DMS 273 (cell line): Measurements from ENCODE around the gene IDUA.
"Not testable (repeated sequence)": the region's sequence is repeated elsewhere in the genome, so short reads cannot be mapped to it uniquely, and the experiment has no call there.

Experiments
- DNase-seq: peaks from one replicate; lab custom pipeline; 2025; ENCODE audit not compliant: unreplicated experiment; lab: John Stamatoyannopoulos, UW

IDUA gene

DNA sequence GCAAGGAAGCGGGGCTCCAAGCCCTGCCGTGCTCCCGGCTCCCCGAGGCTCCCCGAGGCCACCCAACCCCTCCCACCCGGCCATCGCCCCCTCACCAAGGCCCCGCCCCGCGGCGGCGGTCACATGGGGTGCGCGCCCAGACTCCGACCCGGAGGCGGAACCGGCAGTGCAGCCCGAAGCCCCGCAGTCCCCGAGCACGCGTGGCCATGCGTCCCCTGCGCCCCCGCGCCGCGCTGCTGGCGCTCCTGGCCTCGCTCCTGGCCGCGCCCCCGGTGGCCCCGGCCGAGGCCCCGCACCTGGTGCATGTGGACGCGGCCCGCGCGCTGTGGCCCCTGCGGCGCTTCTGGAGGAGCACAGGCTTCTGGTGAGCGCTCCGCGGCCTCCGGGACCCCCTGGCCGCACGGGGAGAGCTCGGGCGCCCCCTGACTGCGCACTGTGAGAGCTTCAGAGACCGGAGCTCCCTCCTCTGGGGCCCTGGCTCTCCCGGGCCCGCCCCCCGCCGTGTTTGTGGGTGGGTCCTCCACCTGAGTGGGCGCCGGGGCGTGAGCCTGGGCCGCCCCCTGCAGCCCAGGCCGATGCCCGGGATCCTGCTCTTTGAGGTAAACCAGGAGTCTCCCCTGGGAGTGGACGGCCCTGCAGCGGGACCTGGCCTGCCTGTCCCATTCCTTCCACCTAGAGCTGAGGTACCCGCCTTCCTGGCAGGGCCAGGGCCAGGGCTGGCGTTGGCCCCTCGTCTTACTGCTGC lies at the start of gene IDUA:
Gene IDUA, plus strand, starts transcription at position 166 of the 745 bp plus-strand sequence. Its CDS starts 41 bp downstream, at position 207.
- peak; percentile 78 for DNase-seq

DNA sequence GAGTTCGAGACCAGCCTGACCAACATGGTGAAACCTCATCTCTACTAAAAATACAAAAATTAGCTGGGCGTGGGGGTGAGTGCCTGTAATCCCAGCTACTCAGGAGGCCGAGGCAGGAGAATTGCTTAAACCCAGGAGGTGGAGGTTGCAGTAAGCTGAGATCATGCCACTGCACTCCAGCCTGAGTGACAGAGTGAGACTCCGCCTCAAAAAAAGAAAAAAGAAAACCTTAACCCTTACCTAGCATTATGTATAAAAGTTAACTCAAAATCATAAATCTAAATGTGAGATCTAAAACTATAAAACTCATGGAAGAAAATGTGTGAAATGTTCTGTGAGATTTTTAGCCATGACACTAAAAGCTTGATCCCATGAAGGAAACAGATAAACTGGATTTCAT lies 47.3 kb upstream of the IDUA start:
- not testable (repeated sequence) for DNase-seq

DNA sequence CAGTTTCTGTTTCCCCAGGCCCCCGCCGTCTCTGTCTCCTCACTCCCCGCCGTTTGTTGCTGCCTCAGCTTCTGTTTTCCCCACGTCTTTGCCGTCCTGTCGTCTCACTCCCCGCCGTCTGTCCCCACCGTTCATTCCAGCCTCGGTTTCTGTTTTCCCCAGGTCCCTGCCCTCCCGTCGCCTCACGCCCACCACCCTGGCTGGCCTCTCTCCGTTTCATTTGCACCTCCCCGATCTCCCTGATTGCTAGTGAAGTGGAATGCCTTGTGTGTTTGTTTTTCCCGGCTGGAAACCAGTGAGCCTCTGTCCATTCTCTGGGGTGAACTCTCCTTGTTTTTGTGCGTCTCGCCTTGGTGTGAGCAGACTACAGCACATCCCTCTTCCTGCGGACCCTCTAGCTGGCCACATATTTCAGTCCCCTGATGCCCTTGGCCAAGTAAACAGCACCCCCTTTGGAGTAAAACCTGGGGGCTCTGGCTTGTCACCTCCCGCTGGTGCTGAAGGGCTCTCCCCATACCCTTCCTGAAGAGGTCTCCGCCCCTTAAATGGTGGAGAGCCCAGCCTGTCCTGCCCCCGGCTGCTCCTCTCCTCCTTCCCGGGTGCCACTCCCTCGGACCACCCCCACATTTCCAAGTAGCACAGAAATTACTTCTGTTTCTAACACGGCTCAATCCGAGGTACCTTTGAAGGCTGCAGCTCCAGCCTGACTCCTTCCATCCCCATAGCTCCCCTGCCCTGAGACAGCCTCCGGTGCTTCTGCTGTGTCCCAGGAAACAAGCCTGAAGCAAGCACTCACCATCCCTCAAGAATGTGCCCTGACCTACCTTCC lies 41.4 kb upstream of the IDUA start:
- no peak for DNase-seq

DNA sequence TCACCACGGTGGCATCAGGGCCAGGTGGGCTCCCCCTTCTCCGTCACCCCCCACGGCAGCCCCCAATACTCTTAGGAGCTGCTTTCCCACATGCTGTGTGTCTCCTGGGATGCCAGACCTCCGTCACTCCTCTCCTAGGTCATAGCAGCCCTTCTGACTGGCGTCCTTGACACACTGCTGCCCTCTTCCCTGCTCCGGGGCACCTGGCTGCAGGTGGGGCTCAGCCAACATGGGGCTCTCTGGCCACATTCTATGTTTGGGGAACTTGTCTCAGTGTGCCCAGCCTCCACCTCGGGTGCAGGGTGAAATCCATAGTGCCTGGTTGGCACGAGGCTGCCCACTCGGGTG lies 40.8 kb upstream of the IDUA start:
- DNase-seq = no peak

DNA sequence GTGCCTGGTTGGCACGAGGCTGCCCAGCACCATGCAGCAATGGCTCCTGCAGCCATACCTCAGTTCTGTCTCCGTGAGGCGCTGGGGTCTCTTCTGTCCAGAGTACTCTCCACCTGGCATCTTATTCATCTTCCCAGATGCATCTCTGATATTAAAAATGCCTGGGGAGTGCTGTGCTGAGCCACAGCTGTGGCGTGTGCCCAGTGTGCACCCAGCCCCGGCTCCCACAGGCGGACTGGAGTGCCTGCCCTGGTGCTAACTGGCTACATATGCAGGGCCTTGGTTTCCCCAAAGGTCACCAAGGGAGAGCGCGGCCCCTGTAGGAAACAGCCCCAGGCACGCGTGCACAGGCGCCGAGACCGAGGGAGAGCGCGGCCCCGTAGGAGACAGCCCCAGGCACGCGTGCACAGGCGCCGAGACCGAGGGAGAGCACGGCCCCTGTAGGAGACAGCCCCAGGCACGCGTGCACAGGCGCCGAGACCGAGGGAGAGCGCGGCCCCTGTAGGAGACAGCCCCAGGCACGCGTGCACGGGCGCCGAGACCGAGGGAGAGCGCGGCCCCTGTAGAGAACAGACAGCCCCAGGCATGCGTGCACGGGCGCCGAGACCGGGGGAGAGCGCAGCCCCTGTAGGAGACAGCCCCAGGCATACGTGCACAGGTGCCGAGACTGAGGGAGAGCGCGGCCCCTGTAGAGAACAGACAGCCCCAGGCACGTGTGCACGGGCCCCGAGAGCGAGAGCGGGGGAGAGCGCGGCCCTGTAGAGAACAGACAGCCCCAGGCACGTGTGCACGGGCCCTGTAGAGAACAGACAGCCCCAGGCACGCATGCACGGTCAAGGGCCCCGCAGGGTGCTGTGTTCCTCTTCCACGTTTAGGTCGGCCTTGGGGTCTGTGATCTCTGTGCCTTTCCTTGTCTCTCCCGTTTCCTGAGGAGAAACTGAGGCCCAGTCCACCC lies 40.0 kb upstream of the IDUA start:
- DNase-seq = no peak

DNA sequence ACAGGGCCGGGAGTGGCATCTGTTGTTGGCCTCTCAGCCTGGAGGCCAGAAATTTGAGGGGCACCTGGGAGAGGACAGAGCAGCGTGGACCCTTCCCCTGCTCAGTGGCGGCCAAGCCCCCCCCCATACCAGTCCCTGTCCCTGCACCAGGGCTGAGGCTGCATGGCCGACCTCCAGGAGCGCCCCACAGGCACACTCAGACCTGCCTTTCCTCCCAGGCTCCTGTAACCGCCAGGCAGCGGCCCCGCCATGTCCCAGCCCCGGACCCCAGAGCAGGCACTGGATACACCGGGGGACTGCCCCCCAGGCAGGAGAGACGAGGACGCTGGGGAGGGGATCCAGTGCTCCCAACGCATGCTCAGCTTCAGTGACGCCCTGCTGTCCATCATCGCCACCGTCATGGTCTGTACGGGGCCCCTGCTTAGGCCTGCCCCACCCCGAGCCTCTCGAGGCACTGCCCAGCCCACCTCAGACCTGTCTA lies 39.3 kb upstream of the IDUA start:
- DNase-seq = no peak

DNA sequence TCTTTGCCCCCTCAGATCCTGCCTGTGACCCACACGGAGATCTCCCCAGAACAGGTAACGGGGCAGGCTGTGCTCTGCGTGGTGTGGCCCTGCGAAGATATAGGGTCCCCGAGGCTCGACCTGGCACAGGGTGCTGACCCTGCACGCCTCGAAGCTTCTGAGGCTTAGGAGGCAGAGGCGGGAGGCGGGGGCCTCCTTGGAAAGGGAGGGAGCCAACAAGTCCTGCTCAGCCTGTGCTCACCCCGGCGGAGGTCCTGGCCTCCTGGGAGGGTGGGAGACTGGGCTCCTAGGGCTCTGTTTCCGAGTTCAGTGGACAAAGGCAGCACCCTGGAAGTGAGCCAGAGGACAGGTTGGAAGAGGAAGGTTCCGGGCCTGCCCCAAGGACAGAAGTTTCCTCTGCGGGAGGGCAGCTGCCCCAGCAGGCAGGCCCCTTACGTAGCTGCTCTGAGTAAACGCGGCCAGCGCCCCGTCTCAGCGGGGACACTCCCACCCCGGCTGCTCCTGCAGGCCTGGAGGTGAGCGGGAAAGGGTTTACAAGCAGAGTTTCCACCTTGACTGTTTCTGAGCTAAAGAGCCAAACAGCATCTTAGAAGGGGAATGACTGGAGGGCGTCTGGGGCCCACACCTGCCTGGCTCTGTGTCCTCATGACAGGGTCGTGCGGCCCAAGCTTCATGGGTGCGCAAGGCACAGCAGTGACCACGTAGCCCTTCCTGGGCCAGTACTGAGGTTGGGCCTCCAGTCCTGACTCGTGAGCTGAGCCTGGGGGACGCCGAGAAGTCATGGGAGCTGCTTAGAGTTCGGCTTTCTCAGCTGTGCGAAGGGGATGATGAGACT lies 38.5 kb upstream of the IDUA start:
- DNase-seq = no peak

DNA sequence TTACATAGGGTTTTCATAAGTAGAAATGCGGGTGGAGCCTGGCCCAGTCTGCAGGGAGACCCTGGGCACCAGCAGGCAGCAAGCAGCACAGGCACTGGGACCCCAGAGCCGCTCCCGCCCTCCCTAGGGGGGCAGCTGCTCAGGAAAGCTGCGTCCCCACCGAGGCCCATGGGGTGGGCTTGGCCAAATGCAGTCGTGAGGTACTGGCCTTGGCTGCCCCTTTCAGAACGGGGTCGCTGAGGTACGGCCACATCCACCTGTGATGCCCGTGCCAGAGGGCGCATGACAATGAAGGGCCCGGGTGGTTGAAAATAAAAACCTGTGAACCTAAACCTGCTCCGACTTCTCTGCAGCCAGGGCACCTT lies 37.9 kb upstream of the IDUA start:
- DNase-seq = no peak

DNA sequence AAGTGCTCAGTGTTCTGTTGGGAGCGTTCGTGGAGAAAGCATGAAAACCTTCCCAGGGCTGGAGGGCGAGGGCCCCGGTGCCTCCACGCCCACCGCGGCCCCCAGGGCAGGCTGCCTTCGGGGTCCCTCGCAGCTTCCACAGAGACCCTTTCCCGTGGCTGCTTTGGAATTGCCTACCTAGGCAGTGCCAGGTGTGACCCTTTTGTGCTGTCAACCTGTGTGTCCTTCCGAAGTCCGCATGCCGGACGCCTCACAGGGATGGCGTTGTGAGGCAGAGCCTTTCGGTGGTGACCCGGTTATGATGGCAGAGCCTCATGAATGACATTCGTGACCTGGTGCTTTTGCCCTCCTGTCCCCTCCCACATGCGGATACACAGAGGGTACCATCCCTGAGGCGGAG lies 37.2 kb upstream of the IDUA start:
- no peak for DNase-seq

DNA sequence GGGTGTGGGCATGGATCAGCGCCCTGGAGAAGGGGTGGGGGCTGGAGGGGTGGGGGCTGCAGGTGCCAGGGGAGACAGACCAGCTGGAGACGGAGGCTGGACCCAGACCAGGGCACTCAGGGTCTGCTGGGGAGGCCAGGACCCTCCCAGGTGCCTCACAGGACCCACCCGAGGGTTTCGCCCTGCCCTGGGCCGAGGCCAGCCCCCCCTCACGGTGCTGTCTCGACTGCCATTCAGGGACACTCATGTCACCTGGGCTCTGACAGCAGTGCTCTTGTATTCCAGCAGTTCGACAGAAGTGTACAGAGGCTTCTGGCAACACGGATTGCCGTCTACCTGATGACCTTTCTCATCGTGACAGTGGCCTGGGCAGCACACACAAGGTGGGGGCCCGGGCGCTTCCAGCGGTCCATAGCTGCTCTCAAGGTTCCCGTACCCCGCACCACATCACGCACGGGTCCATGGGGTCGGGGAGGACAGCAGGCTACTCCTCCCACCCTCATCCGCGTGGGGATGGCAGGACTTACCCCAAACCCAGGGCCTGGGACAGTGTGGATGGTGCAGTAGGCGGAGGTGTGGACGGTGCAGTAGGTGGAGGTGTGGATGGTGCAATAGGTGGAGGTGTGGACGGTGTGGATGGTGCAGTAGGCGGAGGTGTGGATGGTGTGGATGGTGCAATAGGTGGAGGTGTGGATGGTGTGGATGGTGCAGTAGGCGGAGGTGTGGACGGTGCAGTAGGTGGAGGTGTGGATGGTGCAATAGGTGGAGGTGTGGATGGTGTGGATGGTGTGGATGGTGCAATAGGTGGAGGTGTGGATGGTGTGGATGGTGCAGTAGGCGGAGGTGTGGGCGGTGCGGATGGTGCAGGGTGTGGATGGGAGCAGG lies 36.5 kb upstream of the IDUA start:
- DNase-seq = no peak

DNA sequence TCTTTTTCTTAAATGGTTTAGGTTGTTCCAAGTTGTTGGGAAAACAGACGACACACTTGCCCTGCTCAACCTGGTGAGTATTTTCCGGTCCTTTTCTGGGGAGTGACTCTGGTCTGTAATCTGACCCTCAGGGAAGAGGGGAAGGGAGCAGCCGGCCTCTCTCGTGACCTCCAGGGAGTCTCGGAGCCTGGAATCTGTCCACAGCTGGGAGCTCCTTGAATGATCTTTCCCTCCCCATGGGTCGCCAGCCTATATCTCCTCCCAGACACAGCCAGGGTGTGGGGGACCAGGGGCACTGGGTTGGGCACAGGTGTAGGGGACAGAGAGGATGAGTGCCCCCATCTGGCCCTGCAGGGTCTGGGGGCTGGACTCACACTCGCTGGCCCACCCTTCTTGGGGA lies 35.7 kb upstream of the IDUA start:
- no peak for DNase-seq

DNA sequence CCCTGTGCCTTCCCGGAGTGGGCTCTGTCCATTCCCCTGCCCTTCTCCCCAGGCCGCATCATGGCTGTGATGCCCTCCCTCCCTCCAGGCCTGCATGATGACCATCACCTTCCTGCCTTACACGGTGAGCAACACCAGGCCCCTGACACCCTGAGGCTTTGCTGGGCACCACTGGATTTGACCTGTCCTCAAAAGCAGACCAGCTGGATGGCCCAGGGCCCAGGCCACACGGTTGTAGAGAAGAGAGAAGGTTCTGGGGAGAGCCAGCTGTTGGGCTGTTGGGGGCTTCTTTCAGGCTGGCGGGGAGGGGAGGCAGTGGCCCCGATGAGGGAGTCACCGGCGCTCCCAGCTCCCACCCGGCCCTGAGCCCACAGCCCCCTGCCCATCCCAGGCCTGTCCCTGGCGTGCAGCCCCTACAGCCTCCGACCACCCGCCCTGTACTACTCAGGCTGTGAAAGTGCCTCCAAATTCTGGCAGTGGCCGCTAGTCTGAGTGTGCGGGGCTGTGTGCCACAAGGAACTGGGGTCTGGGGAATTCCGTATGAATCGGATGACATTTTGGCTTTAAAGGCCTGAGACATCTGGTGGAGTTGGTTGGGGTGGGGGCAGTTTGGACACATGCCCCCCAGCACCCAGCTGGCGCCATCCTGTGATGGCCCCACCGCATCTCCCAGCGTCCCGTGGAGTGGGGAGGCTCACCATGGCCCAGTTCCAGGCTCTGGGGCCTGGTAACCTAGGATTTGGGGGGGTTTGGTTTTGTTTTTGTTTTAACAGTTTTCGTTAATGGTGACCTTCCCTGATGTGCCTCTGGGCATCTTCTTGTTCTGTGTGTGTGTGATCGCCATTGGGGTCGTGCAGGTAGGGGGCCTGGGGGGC lies 35.0 kb upstream of the IDUA start:
- DNase-seq = no peak

DNA sequence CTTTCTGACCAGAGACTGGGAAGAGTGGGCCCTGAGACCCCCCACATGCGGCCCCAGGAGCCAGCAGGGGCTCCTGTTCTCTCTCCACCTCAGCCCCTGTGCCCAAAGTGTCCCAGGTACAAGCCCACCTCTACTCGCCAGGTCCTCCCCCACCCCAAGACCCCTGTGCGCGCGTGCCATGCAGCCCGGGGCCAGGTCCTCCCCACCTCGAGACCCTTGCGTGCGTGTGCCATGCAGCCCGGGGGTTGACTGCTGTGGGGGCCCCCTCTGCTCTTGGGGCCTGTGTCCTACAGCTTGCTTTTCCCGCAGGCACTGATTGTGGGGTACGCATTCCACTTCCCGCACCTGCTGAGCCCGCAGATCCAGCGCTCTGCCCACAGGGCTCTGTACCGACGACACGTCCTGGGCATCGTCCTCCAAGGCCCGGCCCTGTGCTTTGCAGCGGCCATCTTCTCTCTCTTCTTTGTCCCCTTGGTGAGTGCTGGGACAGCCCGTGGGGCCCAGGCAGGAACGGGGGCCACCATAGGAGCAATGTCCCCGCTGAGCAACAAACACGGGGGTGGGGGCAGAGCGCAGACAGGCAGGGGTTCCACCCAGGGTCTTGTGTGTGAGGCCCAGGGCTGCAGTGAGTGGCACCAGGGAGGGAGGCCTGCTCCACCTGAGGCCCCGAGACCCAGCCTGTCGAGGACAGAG lies 33.8 kb upstream of the IDUA start:
- DNase-seq = no peak

DNA sequence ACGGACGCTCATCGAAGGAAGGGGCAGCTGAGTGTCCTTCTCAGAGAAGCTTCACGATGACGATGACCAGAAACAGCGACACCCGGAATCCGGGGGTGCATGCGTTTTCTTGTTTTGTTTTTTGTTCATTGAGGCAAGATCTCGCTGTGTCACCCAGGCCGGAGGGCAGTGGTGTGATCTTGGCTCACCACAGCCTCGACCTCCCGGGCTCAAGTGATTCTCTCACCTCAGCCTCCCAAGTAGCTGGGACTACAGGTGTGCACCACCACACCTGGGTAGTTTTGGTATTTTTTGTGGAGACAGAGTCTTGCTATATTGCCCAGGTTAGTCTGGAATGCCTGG lies 33.3 kb upstream of the IDUA start:
- no peak for DNase-seq

DNA sequence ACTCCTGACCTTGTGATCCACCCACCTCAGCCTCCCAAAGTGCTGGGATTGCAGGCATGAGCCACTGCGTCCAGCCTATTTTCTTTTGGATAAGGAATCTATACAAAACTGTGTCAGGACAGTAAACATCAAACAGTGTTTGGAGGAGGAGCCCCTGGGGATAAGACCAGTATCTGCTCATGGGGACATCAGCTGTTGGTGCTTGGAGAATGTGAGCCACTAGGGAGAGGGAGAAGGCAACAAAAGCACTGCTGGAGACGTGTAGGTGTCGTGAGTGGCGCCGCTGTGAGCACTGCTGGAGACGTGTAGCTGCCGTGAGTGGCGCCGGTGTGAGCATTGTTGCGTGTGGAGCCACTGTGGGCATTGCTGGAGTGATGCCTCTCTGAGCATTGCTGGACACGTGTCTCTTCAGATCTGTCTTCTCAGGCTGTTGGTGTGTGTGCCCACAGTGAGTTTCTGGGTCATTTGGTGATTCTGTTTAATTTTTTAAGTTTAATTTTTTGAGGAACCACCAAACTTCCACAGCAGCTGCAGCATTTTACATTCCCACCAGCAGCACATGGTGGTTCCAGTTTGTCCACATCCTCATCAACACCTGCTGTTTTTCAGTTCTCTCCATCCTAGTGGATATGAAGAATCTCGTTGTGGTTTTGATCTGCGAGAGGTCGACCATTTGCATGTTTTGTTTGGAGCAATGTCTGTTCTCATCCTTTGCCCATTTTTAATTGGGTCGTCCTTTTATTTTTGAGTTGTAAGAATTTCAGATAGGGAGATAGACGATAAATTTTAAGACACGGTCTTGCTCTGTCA lies 32.4 kb upstream of the IDUA start:
- DNase-seq = no peak

DNA sequence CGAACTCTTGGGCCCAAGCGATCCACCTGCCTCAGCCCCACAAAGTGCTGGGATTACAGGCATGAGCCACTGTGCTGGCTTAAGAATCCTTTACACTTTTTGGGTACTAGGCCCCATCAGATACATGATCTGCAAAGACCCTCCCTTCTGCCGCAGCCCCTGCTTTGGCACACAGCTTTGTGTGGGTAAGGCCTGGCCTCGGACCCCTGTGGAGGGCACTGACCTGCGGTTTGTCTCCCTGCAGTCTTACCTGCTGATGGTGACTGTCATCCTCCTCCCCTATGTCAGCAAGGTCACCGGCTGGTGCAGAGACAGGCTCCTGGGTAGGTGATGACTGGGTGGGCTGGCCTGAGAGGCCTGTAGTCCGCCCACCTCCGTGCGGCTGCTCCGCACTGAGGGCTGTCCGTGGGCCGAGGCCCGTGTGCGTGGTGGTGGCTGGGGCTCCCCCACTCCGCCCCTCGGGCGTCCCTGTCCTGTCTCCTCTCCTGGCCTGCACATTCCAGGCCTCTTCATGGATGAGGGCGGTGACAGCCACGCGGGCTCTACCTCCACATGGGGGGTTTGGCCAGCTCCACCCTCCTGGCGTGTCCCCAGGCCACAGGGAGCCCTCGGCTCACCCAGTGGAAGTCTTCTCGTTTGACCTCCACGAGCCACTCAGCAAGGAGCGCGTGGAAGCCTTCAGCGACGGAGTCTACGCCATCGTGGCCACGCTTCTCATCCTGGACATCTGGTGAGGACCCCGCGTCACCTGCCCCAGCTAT lies 31.5 kb upstream of the IDUA start:
- DNase-seq = no peak
